GM19463 (cell line): Measurements from ENCODE around the gene DNAH5.

Experiments
- ATAC-seq: cut with Tn5 transposase; IDR thresholded peaks from one replicate; pipeline ENCODE4 v1.9.1; 2021; ENCODE audit warnings: mild to moderate bottlenecking, moderate library complexity; ENCODE audit not compliant: unreplicated experiment

The DNAH5 gene

DNA sequence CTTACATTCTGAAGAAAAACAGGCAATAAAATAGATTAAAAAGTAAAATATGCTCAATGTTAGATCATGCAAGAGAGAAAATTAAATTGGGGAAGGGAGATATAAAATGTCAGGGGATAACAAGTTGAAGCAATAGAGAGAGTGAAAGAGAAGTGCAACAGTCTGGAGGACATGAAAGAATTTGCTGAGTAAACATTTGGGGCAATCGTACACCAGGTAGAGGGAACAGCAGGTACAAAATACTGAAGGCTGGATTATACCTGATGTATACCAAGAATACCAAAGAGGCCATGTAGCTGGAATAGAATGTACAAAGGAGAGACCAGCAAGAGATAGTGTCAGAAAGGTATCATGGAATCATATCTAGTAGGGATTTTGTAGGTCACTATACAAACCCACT is 300.8 kb downstream of the DNAH5 start:
- ATAC-seq = no peak

DNA sequence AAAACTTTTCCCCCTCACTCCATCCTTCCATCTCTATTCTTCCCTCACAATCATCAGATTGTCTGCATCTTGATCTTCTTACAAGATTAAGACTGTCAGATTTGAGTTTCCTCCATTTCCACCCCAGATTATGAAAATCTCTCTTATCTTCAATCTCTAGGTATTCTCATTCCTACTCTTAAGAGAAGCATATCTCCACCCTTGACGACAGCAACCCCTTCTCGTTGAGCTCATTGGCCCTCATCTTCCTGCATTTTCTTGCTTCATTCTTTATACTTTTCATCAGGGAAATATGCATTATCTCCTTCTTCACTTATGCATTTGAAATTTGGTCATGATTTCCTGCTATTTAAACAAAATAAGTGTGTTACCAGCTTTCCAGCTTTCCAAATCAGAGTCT is 301.3 kb downstream of the DNAH5 start:
- no peak for ATAC-seq
